PC-9 (cell line): ENCODE measurements around the gene CUX1. TPM values are rescaled to one million over a fixed set of nuclear protein-coding genes. Genes with fewer than 3 reads are reported as not detected.
"Not testable (repeated sequence)": the region's sequence is repeated elsewhere in the genome, so short reads cannot be mapped to it uniquely, and the experiment has no call there.

Experiments
- BruUV-seq: library from RNA; stranded (reverse); fragments of 400-500 nt; replicated peaks from 2 replicates; lab custom pipeline; 2021; lab: Mats Ljungman, UMichigan
- CTCF ChIA-PET: fragments of 300-600 bp; sonication (Branson Sonifier 250); formaldehyde crosslinking; loops from one replicate; lab custom pipeline; 2022; ENCODE audit warnings: antibody characterized with exemption; lab: Charles Lee
- POLR2A ChIA-PET: fragments of 300-600 bp; sonication (Branson Sonifier 250); formaldehyde crosslinking; loops from one replicate; lab custom pipeline; 2022; ENCODE audit warnings: antibody characterized with exemption; ENCODE audit not compliant: unreplicated experiment; lab: Charles Lee
- DNase-seq, 2 experiments: peaks; one replicate each; pipeline versions ENCODE4 v3.0.0 to v3.0.0-alpha.2; 2015 to 2022; ENCODE audit warnings: mixed read lengths in 1 of 2
- H2AFZ ChIP-seq: fragments of 200-600 bp; sonication (generic); 2 replicates; pipeline ENCODE4 v1.8.1; 2017; ENCODE audit warnings: antibody characterized with exemption
- H3F3A ChIP-seq: fragments of 200-600 bp; sonication (generic); 2 replicates; pipeline ENCODE4 v1.8.1; 2017; ENCODE audit warnings: antibody characterized with exemption, mild to moderate bottlenecking, low read depth; ENCODE audit not compliant: insufficient read depth
- H3K27ac ChIP-seq: fragments of 200-600 bp; sonication (generic); 2 replicates; pipeline ENCODE4 v1.6.1; 2016; ENCODE audit warnings: mixed run types
- H3K27me3 ChIP-seq: fragments of 200-600 bp; sonication (generic); 2 replicates; pipeline ENCODE4 v1.6.1; 2016; ENCODE audit warnings: low read depth, mixed run types; ENCODE audit not compliant: insufficient read depth
- H3K36me3 ChIP-seq: fragments of 200-600 bp; sonication (generic); 2 replicates; pipeline ENCODE4 v1.6.1; 2016; ENCODE audit warnings: low read depth, mixed run types
- H3K4me1 ChIP-seq: fragments of 200-600 bp; sonication (generic); replicated peaks from 2 replicates; pipeline ENCODE4 v1.6.1; 2016; ENCODE audit warnings: mixed run types; ENCODE audit not compliant: insufficient read depth
- H3K4me2 ChIP-seq: fragments of 200-600 bp; sonication (generic); 2 replicates; pipeline ENCODE4 v1.6.1; 2017; ENCODE audit warnings: mixed run types
- H3K4me3 ChIP-seq: fragments of 200-600 bp; sonication (generic); 2 replicates; pipeline ENCODE4 v1.6.1; 2016; ENCODE audit warnings: mixed run types
- H3K79me2 ChIP-seq: fragments of 200-600 bp; sonication (generic); 2 replicates; pipeline ENCODE4 v1.6.1; 2017; ENCODE audit warnings: low read depth, mixed run types
- H3K9me2 ChIP-seq: fragments of 200-600 bp; sonication (generic); 2 replicates; pipeline ENCODE4 v1.8.1; 2017; ENCODE audit warnings: mild to moderate bottlenecking; ENCODE audit not compliant: insufficient read depth
- H3K9me3 ChIP-seq: fragments of 200-600 bp; sonication (generic); 2 replicates; pipeline ENCODE4 v1.8.1; 2016; ENCODE audit warnings: low read depth; ENCODE audit not compliant: insufficient read depth
- H4K20me1 ChIP-seq: fragments of 200-600 bp; sonication (generic); 2 replicates; pipeline ENCODE4 v1.8.1; 2017; ENCODE audit not compliant: insufficient read depth
- CTCF ChIP-seq: fragments of 200-600 bp; sonication (generic); conservative IDR thresholded peaks from 2 replicates; pipeline ENCODE4 v1.6.1; 2017; ENCODE audit warnings: mixed run types, antibody characterized with exemption, mild to moderate bottlenecking, moderate library complexity
- EZH2 ChIP-seq: fragments of 200-600 bp; sonication (generic); IDR thresholded peaks from 2 replicates; pipeline ENCODE4 v1.8.0; 2017; ENCODE audit warnings: antibody characterized with exemption, low read depth
- intact Hi-C: fragments of 100-400 bp; cut with micrococcal nuclease; formaldehyde crosslinking; loops from one replicate; pipeline ENCODE4 v1.10.0; 2022; ENCODE audit not compliant: unreplicated experiment
- total RNA-seq: library from RNA; stranded (reverse); gene quantifications from 2 replicates; pipeline ENCODE4 v1.2.3, GENCODE V29; 2021

CUX1 gene
- total RNA-seq, 1 experiment from 2014 or later = 83.3 TPM

- Histone ChIP-seq H3K4me1 (no peaks in the 10 kb centered on the region), H2AFZ (no peak overlapping the region), H3K9me3 (no peaks in the 10 kb centered on the region), H3K9me2 (no peaks in the 10 kb centered on the region), H4K20me1 (peaks cover 22% of the 10 kb centered on the region; the same call in 1 of the 2 replicates), H3F3A (peaks cover 6% of the 10 kb centered on the region; the same call in 1 of the 2 replicates), H3K79me2 (peaks cover 31% of the 10 kb centered on the region), H3K27me3 (no peaks in the 10 kb centered on the region), H3K4me3 (no peak overlapping the region), H3K36me3 (no peaks in the 10 kb centered on the region), H3K27ac (no peak overlapping the region), H3K4me2 (no peak overlapping the region)
- ChIA-PET POLR2A (no interaction called here), CTCF (interaction anchor here (0.6 kb wide), 1 partner anchor 212 kb away, joined by 6 read pairs; no protein-coding TSS in a partner anchor)
- TF ChIP-seq CTCF = no peak
- no peak for TF ChIP-seq EZH2
- no TSS peak for BruUV-seq
- intact Hi-C loops = no loop called here
- DNase-seq = no peak
Measured at GRCh38 chr7:101832685-101833375, 15.4 kb downstream of the CUX1 start.

GRCh38 chr7:101833799-101834198, 16.4 kb downstream of the CUX1 start:
- H2AFZ ChIP-seq = no peak overlapping the region
- ChIA-PET POLR2A (no interaction called here), CTCF (interaction anchor here (0.6 kb wide), 2 partner anchors 72 to 321 kb away, joined by 3 to 4 read pairs; no protein-coding TSS in a partner anchor)
- no peak overlapping the region for H3K4me3 ChIP-seq
- H3K79me2 ChIP-seq = peaks cover 35% of the 10 kb centered on the region
- no peak overlapping the region for H3K4me2 ChIP-seq
- H3K36me3 ChIP-seq = no peaks in the 10 kb centered on the region
- no peak for TF ChIP-seq EZH2
- TF ChIP-seq CTCF = no peak
- no peak for DNase-seq
- H3F3A ChIP-seq = peaks cover 6% of the 10 kb centered on the region; the same call in 1 of the 2 replicates
- H3K27ac ChIP-seq = no peak overlapping the region
- no peaks in the 10 kb centered on the region for H3K27me3 ChIP-seq
- no TSS peak for BruUV-seq
- intact Hi-C loops = no loop called here
- H3K9me2 ChIP-seq = no peaks in the 10 kb centered on the region
- H3K4me1 ChIP-seq = no peaks in the 10 kb centered on the region
- no peaks in the 10 kb centered on the region for H3K9me3 ChIP-seq
- H4K20me1 ChIP-seq = peaks cover 18% of the 10 kb centered on the region; the same call in 1 of the 2 replicates

- TF ChIP-seq EZH2 (no peak), CTCF (no peak)
- Histone ChIP-seq H3K27ac (no peak overlapping the region), H3K79me2 (peaks cover 42% of the 10 kb centered on the region), H3K4me1 (no peaks in the 10 kb centered on the region), H2AFZ (no peak overlapping the region), H3F3A (peaks cover 6% of the 10 kb centered on the region; the same call in 1 of the 2 replicates), H3K36me3 (no peaks in the 10 kb centered on the region), H3K4me2 (no peak overlapping the region), H3K27me3 (no peaks in the 10 kb centered on the region), H3K9me2 (no peaks in the 10 kb centered on the region), H4K20me1 (peaks cover 18% of the 10 kb centered on the region; the same call in 1 of the 2 replicates), H3K9me3 (no peaks in the 10 kb centered on the region), H3K4me3 (no peak overlapping the region)
- CTCF ChIA-PET = no interaction called here
- intact Hi-C loops = no loop called here
- POLR2A ChIA-PET = no interaction called here
- no TSS peak for BruUV-seq
- no peak for DNase-seq
Measured at GRCh38 chr7:101835136-101835535, 17.7 kb downstream of the CUX1 start.

- H3K79me2 ChIP-seq = peaks cover 37% of the 10 kb centered on the region
- BruUV-seq, H3K9me2 ChIP-seq: not testable (repeated sequence)
Measured at GRCh38 chr7:101837433-101837832, 20.0 kb downstream of the CUX1 start.

More at GRCh38 chr7:101837433-101837832, 20.0 kb downstream of the CUX1 start:
- H3K36me3 ChIP-seq, CTCF ChIA-PET, H3K27me3 ChIP-seq, H3K4me3 ChIP-seq, H2AFZ ChIP-seq, H3F3A ChIP-seq, intact Hi-C loops, DNase-seq, H3K4me2 ChIP-seq, H3K27ac ChIP-seq, POLR2A ChIA-PET, H3K9me3 ChIP-seq, H3K4me1 ChIP-seq: not testable (repeated sequence)
- peaks cover 21% of the 10 kb centered on the region; the same call in 1 of the 2 replicates for H4K20me1 ChIP-seq
